ELF-1 (cell line): ENCODE results near the gene MGAT3.
"Not testable (repeated sequence)": the region's sequence is repeated elsewhere in the genome, so short reads cannot be mapped to it uniquely, and the experiment has no call there.

Source experiments
- DNase-seq: peaks from one replicate; pipeline ENCODE4 v3.0.0-alpha.2; 2016; ENCODE audit warnings: low read depth, low spot score

The MGAT3 gene

DNA sequence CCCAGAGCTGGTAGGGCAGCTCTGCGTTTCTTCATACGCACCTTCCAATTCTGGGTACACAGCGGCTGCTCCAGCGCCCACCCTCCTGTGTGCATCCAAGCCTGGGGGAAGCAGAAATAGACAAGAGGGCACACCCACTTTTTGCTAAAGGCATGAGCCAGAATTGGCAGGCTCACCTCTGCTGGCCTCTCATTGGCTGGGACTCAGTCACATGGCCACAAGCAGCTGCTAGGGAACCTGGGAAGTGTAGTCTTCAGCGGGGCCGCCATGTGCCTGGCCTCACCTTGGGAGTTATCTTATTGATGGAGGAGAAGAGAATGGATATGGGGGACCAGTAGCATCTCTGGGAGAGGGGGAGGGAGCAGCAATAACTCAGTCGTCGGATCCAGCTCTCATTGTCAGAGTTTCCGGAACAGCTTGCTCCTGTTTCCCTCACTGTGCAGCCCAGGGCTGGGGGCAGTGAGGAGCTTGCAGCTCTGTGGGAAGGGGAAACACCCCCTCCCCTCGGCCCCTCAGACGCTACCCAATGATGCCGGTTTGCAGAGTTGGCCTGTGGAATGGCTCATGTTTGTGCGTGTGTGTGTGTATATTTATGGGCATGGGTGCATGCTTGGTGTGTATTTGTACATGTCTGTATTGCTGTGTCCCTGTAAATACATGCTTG lies 33.5 kb downstream of the MGAT3 start:
- DNase-seq = peak; percentile 82

- DNase-seq = no peak
Measured at GRCh38 chr22:39490966-39491680, 34.3 kb downstream of the MGAT3 start.

DNA sequence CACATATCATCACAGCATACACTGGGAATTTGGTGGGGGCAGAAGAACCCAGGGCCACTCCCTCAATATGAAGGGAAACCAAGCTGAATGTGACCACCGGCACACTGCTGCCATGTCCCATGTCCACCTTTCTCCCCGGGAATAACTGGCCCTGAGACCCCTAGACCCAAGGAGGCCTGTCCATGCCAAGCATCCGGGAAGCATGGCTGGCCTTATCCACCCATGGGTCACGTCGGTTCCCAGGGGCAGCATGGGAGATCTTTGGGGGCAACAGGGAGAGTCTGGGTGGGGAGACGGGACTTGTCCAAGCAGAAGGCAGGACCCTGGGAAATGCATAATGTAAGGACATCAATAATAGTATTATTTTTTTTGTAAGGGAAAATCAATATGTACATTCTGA lies 34.9 kb downstream of the MGAT3 start:
- DNase-seq = no peak

DNA sequence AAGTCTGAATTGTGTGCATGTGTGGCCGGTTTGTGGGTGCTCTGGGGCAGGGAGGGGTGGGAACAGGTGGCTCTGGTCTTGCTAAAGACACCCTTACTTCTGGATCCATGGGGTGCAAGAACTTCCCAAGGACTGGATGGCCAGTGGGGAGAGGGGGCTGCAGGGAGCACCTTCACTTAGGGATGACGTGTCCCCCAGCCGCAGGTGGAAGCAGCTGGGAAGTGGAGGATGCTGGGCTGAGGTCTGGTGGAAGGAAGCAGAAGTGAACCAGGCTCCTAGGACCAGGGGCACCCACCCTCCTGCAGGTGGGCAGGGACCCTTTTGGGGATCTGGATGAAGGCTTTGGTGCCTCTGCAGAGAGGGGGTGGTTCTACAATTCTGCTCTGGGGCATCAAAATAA lies 35.4 kb downstream of the MGAT3 start:
- no peak for DNase-seq

- peak; percentile 82 for DNase-seq
Measured at GRCh38 chr22:39493759-39494158, 36.9 kb downstream of the MGAT3 start.

DNA sequence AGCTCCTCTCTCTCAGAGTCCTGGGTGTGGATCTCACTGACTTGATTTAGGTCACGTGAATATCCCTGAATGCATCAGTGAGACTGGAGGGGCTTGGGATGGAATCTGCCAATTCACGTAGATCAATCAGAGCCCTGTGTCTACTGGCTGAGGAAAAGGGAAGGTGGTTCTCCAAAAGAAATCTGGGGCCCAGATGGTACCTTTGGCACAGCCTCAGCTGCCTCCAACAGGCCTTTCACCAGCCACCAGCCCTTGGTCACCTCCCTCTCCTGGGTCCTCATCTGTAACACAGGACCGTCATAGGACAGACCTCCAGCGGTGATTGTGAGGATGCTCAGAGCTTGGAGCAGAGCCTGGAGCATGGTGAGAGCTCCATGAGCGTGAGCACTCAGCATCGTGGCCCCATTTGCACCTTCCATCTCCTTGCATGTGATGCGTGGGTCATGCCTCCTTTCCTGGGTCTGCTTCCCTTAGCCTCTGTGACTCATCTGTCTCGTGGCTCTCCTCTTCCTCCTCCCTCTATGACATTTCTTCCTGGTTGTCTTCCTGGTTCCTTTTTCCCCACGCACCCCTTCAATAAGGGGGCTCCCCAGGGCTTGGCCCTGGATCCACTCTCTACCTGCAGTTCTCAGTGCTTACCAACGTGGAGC lies 37.8 kb downstream of the MGAT3 start:
- DNase-seq = no peak

DNA sequence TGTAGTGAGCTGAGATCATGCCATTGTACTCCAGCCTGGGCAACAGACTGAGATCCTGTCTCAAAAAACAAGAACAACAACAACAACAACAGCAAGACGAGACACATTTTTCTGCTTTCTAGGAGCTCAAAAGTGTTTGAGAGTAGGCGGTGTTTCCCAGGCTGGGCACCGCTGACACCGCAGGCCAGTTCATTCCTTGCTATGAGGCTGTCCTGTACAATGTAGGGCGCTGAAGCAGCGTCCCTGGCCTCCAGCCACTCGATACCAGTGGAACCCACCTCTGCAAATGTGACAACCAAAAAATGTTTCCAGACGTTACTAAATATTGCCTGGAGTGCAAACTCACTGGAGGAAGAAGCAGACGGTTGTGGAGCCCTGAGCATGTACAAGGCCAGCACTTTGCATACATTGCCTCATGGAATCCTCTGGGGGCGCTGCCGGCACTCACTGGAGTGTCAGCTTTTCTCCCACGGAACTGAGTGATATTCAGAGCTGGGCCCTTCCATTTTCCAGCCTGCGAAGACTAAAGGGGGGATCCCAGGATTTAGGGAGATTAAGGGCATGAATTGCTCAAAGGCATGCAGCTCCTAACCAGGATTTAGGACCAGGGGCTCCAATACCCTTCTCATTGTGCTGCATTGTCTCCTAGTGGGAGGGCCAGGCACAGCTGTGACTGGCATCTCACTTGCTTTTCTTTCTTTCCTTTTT lies 39.5 kb downstream of the MGAT3 start:
- peak; percentile 67 for DNase-seq

DNA sequence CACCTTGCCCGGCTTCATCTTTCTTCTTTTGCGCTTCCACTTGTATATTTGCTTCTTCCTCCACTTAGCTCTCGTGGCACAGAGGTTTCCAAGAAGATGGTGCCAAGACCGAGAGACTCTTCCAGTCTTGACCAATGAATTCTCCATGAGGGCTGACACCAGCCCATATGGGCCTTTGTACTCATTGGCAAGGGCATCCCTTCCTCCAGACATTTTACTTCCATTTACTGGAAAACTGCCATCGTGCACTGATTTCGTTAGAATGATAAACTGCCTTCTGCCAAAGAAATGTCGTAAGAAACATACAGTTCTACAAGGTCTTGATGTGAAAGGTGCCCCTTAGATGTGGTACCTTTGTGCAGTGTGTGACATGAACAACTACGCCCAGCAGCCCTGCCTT lies 40.6 kb downstream of the MGAT3 start:
- DNase-seq = no peak

- no peak for DNase-seq
Measured at GRCh38 chr22:39498368-39498767, 41.6 kb downstream of the MGAT3 start.

- no peak for DNase-seq
Measured at GRCh38 chr22:39498802-39499201, 42.0 kb downstream of the MGAT3 start.

DNA sequence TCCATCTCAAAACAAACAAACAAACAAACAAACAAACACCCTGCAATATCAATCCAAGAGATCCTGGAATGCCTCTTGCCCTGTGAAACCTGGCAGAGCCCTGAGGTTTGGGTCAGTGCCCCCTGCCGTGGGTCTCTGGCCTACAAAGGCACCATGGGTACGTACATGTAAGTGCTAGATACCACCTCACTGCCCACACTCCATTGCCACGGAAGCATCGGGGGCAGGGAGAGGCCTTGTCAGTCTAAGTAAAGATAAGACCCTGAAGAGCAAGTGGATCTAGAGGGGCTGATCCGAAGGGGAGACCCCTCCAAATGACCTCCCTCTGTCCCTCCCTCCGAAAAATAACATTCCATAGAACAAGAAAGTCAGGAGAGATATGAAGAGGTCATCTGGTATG lies 43.3 kb downstream of the MGAT3 start:
- no peak for DNase-seq

- DNase-seq = no peak
Measured at GRCh38 chr22:39501644-39502108, 44.9 kb downstream of the MGAT3 start.

- DNase-seq = peak; percentile 95
Measured at GRCh38 chr22:39502109-39502788, 45.4 kb downstream of the MGAT3 start, which contains the start of gene MIEF1. Gene MIEF1 (plus strand): TSS chr22:39502290. CDS start chr22:39511295, 9,005 bp downstream.

- no peak for DNase-seq
Measured at GRCh38 chr22:39502789-39503409, 46.1 kb downstream of the MGAT3 start.

GRCh38 chr22:39503630-39504029 lies 46.8 kb downstream of the MGAT3 start:
- DNase-seq = no peak

DNA sequence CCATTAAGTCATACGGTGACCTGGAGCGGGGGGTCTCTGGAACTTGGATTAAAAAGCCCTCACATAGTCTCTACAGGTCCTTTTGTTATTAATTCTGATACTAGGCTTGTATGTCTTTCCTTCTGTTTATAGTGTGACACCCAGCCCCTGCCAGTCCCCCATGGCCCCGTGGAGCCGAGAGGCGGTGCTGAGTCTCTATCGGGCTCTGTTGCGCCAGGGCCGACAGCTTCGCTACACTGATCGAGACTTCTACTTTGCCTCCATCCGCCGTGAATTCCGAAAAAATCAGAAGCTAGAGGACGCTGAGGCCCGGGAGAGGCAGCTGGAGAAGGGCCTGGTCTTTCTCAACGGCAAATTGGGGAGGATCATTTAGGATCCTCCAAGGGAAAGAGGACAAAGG lies 47.3 kb downstream of the MGAT3 start:
- no peak for DNase-seq

GRCh38 chr22:39507021-39507420 lies 50.2 kb downstream of the MGAT3 start:
- DNase-seq = not testable (repeated sequence)

GRCh38 chr22:39508393-39508792 lies 51.6 kb downstream of the MGAT3 start:
- no peak for DNase-seq

DNA sequence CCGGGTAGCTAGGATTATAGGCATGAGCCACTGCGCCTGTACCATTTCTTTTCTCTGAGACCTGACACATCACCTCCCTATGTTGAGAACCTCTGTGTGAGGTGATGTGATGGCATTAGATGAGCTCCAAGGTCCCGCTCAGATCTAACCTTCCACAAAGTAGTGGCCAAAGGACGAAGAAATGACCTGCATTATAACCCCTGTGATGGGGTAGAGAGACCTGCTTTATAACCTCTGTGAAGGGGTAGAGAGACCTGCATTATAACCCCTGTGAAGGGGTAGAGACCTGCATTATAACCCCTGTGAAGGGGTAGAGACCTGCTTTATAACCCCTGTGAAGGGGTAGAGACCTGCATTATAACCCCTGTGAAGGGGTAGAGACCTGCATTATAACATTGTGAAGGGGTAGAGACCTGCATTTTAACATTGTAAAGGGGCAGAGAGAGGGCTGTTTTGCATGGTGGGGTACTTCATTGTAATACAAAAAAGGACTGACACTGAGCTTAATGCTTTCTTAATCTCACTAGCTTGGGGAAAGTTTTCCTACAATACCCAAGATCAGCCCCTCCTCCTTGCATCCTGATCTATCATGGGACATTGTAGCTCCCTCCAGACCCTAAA lies 53.8 kb downstream of the MGAT3 start:
- peak; percentile 51 for DNase-seq

GRCh38 chr22:39511226-39511625 lies 54.4 kb downstream of the MGAT3 start:
- no peak for DNase-seq

GRCh38 chr22:39512026-39512425 lies 55.2 kb downstream of the MGAT3 start:
- no peak for DNase-seq
